DOHH2 (cell line): Measurements from ENCODE around the gene NUP93.

ENCODE experiments used
- CTCF ChIP-seq: fragments of 200-600 bp; sonication (generic); IDR thresholded peaks from one replicate; pipeline ENCODE4 v1.5.1; 2014; ENCODE audit warnings: antibody characterized with exemption, mild to moderate bottlenecking, low read depth, low read length; ENCODE audit not compliant: poor library complexity, severe bottlenecking
- EZH2phosphoT487 ChIP-seq: fragments of 200-600 bp; sonication (generic); IDR thresholded peaks from 2 replicates; pipeline ENCODE4 v1.6.1; 2017; ENCODE audit warnings: borderline replicate concordance, mild to moderate bottlenecking, antibody characterized with exemption, low read length, moderate library complexity, mixed read lengths

- no peak for TF ChIP-seq CTCF
- TF ChIP-seq EZH2phosphoT487, result no peak
These were observed 129.7 kb downstream of the NUP93 start for GRCh38 chr16:56859636-56860035.
